Measurements from ENCODE around the gene METTL4.

Gene METTL4, protein sequence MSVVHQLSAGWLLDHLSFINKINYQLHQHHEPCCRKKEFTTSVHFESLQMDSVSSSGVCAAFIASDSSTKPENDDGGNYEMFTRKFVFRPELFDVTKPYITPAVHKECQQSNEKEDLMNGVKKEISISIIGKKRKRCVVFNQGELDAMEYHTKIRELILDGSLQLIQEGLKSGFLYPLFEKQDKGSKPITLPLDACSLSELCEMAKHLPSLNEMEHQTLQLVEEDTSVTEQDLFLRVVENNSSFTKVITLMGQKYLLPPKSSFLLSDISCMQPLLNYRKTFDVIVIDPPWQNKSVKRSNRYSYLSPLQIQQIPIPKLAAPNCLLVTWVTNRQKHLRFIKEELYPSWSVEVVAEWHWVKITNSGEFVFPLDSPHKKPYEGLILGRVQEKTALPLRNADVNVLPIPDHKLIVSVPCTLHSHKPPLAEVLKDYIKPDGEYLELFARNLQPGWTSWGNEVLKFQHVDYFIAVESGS
- long read RNA-seq, transcript METTL4-203 (9 exons, 2,742 nt): major isoform, 68 of 114 reads
- long read RNA-seq, partial matches to known transcripts: 12 of 114 reads
- long read RNA-seq, other reads (novel, unspliced or antisense): 31 of 114 reads

DNA sequence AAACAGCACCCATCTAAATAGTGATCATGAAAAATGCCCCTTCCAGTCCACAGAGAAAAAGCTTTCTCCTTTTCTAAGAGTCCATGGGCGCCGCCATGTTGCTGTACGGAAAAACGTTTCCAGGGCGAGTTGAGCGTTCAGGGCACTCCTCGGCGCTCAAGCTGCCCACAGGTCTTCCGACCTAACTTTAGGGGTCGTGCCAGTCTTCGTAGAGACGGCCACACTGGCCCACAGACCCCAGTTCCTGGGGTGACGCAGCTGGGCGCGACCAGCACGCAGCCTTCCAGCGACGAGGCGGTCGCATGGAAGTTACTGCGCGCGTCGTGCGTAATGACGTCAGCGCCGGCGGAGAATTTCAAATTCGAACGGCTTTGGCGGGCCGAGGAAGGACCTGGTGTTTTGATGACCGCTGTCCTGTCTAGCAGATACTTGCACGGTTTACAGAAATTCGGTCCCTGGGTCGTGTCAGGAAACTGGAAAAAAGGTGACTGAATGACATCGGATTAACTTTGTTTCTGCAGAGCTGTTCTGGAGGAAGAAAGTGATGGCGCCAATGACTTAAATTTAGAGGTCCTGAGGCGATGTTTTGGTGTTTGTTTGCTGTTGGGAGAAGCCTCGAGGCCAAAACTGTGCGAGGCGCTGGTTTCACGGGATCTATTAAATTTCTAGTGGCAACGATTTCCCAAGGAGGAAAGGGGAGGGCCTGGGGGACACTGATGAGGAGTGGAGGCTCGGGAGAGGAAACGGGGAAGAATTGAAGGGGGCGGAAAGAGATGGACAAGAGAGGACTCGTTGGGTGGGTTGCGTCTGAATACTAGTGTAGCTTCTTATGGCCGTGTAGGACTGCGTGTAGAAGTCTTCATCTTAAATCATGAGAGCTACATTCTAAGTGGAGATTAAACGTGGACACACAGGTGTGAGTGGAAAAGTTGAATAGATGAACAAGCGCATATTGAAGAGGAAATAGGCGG is at the start of gene METTL4, which contains the start of gene NDC80:
Gene METTL4 (minus strand): TSS at position 306 of the 971 bp plus-strand sequence. CDS start 4,289 bp downstream, outside the sequence.
Gene NDC80 (plus strand): TSS at position 358 of the 971 bp plus-strand sequence. CDS start 1,429 bp downstream, outside the sequence.
- Histone ChIP-seq H3K27ac (replicated peaks) (peak within 1 kb of the TSS; percentile 99), H3K27me3 (ENCODE audit: insufficient read depth, poor library complexity, severe bottlenecking) (no peaks in the 10 kb centered on the region), H3K4me3 (replicated peaks; ENCODE audit: insufficient read depth, low read length) (peak within 1 kb of the TSS; percentile 81)
- DNase-seq (ENCODE audit: low read depth in 1 of 2, low spot score in 1 of 2): peak; percentile 84 to 91
- peak; percentile 87 for TF ChIP-seq POLR2AphosphoS5 (IDR thresholded peaks at IDR 0.05; ENCODE audit: low read depth)
- TF ChIP-seq, protein P1, sequence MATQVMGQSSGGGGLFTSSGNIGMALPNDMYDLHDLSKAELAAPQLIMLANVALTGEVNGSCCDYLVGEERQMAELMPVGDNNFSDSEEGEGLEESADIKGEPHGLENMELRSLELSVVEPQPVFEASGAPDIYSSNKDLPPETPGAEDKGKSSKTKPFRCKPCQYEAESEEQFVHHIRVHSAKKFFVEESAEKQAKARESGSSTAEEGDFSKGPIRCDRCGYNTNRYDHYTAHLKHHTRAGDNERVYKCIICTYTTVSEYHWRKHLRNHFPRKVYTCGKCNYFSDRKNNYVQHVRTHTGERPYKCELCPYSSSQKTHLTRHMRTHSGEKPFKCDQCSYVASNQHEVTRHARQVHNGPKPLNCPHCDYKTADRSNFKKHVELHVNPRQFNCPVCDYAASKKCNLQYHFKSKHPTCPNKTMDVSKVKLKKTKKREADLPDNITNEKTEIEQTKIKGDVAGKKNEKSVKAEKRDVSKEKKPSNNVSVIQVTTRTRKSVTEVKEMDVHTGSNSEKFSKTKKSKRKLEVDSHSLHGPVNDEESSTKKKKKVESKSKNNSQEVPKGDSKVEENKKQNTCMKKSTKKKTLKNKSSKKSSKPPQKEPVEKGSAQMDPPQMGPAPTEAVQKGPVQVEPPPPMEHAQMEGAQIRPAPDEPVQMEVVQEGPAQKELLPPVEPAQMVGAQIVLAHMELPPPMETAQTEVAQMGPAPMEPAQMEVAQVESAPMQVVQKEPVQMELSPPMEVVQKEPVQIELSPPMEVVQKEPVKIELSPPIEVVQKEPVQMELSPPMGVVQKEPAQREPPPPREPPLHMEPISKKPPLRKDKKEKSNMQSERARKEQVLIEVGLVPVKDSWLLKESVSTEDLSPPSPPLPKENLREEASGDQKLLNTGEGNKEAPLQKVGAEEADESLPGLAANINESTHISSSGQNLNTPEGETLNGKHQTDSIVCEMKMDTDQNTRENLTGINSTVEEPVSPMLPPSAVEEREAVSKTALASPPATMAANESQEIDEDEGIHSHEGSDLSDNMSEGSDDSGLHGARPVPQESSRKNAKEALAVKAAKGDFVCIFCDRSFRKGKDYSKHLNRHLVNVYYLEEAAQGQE (IDR thresholded peaks at IDR 0.05; ENCODE audit: insufficient replicate concordance, low read depth): peak; percentile 43
- TF ChIP-seq SPI1 (IDR thresholded peaks at IDR 0.05; ENCODE audit: borderline replicate concordance, low read depth): no peak
- TF ChIP-seq, protein P2, sequence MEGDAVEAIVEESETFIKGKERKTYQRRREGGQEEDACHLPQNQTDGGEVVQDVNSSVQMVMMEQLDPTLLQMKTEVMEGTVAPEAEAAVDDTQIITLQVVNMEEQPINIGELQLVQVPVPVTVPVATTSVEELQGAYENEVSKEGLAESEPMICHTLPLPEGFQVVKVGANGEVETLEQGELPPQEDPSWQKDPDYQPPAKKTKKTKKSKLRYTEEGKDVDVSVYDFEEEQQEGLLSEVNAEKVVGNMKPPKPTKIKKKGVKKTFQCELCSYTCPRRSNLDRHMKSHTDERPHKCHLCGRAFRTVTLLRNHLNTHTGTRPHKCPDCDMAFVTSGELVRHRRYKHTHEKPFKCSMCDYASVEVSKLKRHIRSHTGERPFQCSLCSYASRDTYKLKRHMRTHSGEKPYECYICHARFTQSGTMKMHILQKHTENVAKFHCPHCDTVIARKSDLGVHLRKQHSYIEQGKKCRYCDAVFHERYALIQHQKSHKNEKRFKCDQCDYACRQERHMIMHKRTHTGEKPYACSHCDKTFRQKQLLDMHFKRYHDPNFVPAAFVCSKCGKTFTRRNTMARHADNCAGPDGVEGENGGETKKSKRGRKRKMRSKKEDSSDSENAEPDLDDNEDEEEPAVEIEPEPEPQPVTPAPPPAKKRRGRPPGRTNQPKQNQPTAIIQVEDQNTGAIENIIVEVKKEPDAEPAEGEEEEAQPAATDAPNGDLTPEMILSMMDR (IDR thresholded peaks at IDR 0.05; ENCODE audit: insufficient read depth, low read length): no peak
- TF ChIP-seq GABPA (IDR thresholded peaks at IDR 0.05; ENCODE audit: low read depth): peak; percentile 40; the same call in 1 of the 2 replicates

DNA sequence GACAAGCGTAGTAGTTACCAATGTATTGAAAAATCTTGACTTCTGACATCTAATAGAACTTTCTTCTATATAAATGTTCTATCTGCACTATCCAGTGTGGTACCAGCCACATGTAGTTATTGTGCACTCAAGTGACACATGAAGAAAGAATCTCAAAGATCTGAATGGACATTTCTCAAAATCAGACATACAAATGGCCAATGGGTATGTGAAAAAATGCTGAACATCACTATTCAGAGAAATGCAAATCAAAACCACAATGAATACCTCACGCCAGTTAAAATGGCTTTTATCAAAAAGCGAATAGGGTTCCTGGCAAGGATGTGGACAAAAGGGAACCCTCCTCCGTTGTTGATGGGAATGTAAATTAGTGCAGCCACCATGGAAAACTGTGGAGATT is 46.7 kb upstream of the METTL4 start:
- H3K27ac ChIP-seq (replicated peaks): no peak overlapping the region
- no peak overlapping the region for H3K4me3 ChIP-seq (replicated peaks; ENCODE audit: insufficient read depth, low read length)
- no peak for DNase-seq (ENCODE audit: low read depth in 1 of 2, low spot score in 1 of 2)
- TF ChIP-seq, protein P2 (IDR thresholded peaks at IDR 0.05; ENCODE audit: insufficient read depth, low read length): no peak
- TF ChIP-seq POLR2AphosphoS5 (IDR thresholded peaks at IDR 0.05; ENCODE audit: low read depth) (no peak), SPI1 (IDR thresholded peaks at IDR 0.05; ENCODE audit: borderline replicate concordance, low read depth) (no peak), GABPA (IDR thresholded peaks at IDR 0.05; ENCODE audit: low read depth) (no peak)
- TF ChIP-seq, protein P1 (IDR thresholded peaks at IDR 0.05; ENCODE audit: insufficient replicate concordance, low read depth): no peak
- H3K27me3 ChIP-seq (ENCODE audit: insufficient read depth, poor library complexity, severe bottlenecking): no peaks in the 10 kb centered on the region

DNA sequence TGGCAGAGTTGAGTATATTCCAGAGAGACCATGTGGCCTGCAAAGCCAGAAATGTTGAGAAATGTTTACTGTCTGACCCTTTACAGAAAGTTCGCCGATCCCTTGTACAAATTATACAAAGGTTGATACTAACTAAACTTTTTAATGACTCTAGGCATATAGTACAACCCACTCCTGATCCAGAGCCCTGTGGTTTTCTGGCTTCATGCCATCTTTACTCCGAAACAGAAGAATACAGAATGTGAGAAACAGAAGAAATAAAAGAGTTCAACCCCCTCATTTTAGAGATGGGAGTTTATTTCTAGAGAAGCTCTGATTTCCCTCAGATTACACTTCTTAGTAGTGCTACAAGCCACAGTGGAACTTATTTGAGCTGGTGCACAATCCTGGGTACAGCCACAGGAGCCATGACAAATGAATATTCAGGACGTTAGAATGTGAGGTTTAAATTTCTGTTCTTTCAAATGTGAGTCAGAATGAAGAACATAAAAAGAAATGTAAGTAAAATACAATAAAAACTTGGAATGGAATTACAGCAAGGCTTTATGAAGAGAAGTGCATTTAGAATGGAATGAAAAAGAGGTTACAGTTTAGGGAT is 46.2 kb upstream of the METTL4 start:
- no peaks in the 10 kb centered on the region for H3K27me3 ChIP-seq (ENCODE audit: insufficient read depth, poor library complexity, severe bottlenecking)
- no peak overlapping the region for H3K4me3 ChIP-seq (replicated peaks; ENCODE audit: insufficient read depth, low read length)
- TF ChIP-seq, protein P1 (IDR thresholded peaks at IDR 0.05; ENCODE audit: insufficient replicate concordance, low read depth): no peak
- no peak for TF ChIP-seq GABPA (IDR thresholded peaks at IDR 0.05; ENCODE audit: low read depth)
- TF ChIP-seq, protein P2 (IDR thresholded peaks at IDR 0.05; ENCODE audit: insufficient read depth, low read length): no peak
- TF ChIP-seq SPI1 (IDR thresholded peaks at IDR 0.05; ENCODE audit: borderline replicate concordance, low read depth): no peak
- no peak for TF ChIP-seq POLR2AphosphoS5 (IDR thresholded peaks at IDR 0.05; ENCODE audit: low read depth)
- H3K27ac ChIP-seq (replicated peaks): no peak overlapping the region
- no peak for DNase-seq (ENCODE audit: low read depth in 1 of 2, low spot score in 1 of 2)
